ENCODE measurements around the gene NAALADL2. TPM values are rescaled to one million over a fixed set of nuclear protein-coding genes. Genes with fewer than 3 reads are reported as not detected.

The NAALADL2 gene
- total RNA-seq, 1 experiment from 2014 or later, result 12.8 TPM

GRCh38 chr3:174891524-174892203 is 32.5 kb downstream of the NAALADL2 start:
- no peaks in the 10 kb centered on the region for H3K36me3 ChIP-seq (ENCODE audit: low read depth)
- H3K9me3 ChIP-seq (ENCODE audit: insufficient read depth, low read depth), result peaks cover 16% of the 10 kb centered on the region; the same call in 1 of the 2 replicates
- no peaks in the 10 kb centered on the region for H3K27me3 ChIP-seq (ENCODE audit: insufficient read depth, low read depth)
- H3F3A ChIP-seq (ENCODE audit: insufficient read depth, low read depth), result no peaks in the 10 kb centered on the region
- ChIA-PET CTCF (no interaction called here), POLR2A (ENCODE audit: unreplicated experiment) (no interaction called here)
- no peaks in the 10 kb centered on the region for H3K79me2 ChIP-seq (ENCODE audit: low read depth)
- intact Hi-C loops (cut with micrococcal nuclease; ENCODE audit: unreplicated experiment), result no loop called here
- no peak overlapping the region for H2AFZ ChIP-seq
- TF ChIP-seq CTCF (conservative IDR thresholded peaks at IDR 0.05), result no peak
- DNase-seq, result no peak
- H3K9me2 ChIP-seq (ENCODE audit: insufficient read depth), result no peaks in the 10 kb centered on the region
- no peaks in the 10 kb centered on the region for H3K4me1 ChIP-seq (replicated peaks; ENCODE audit: insufficient read depth)
- no TSS peak for BruUV-seq (replicated peaks)
- no peak overlapping the region for H3K4me3 ChIP-seq
- no peak overlapping the region for H3K27ac ChIP-seq
- no peak overlapping the region for H3K4me2 ChIP-seq
- no peaks in the 10 kb centered on the region for H4K20me1 ChIP-seq (ENCODE audit: insufficient read depth)

DNA sequence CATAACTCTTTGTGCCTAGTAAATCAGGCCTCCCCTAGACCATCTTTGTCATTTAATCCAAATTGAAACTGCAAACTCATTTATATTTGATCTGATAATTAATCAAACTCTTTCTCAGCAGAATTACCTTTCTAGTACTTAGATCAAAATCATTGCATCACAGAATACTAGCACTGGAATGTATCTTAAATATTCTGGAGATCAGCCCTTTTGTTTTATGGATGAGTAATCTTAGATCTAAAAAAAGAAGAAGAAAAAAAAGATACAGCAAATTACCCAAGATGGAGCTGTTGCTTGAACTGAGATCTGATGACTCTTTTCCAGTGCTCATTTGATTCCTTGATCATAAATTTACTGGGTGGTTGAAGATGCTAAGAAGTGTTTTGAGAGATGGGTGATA is 47.9 kb downstream of the NAALADL2 start:
- H3K4me3 ChIP-seq, result no peak overlapping the region
- no peaks in the 10 kb centered on the region for H4K20me1 ChIP-seq (ENCODE audit: insufficient read depth)
- H3K4me2 ChIP-seq, result no peak overlapping the region
- H3K27ac ChIP-seq, result no peak overlapping the region
- intact Hi-C loops (cut with micrococcal nuclease; ENCODE audit: unreplicated experiment), result no loop called here
- no peaks in the 10 kb centered on the region; the same call in 1 of the 2 replicates for H3K9me2 ChIP-seq (ENCODE audit: insufficient read depth)
- no peaks in the 10 kb centered on the region for H3F3A ChIP-seq (ENCODE audit: insufficient read depth, low read depth)
- no peaks in the 10 kb centered on the region for H3K4me1 ChIP-seq (replicated peaks; ENCODE audit: insufficient read depth)
- no peaks in the 10 kb centered on the region for H3K9me3 ChIP-seq (ENCODE audit: insufficient read depth, low read depth)
- H3K36me3 ChIP-seq (ENCODE audit: low read depth), result no peaks in the 10 kb centered on the region
- POLR2A ChIA-PET (ENCODE audit: unreplicated experiment), result no interaction called here
- TF ChIP-seq CTCF (conservative IDR thresholded peaks at IDR 0.05) (no peak), EZH2 (IDR thresholded peaks at IDR 0.05; ENCODE audit: low read depth) (no peak)
- no peak overlapping the region for H2AFZ ChIP-seq
- no peaks in the 10 kb centered on the region for H3K27me3 ChIP-seq (ENCODE audit: insufficient read depth, low read depth)
- no peak for DNase-seq
- no TSS peak for BruUV-seq (replicated peaks)
- H3K79me2 ChIP-seq (ENCODE audit: low read depth), result no peaks in the 10 kb centered on the region
- CTCF ChIA-PET, result no interaction called here

- no peak overlapping the region for H3K4me2 ChIP-seq
- no peaks in the 10 kb centered on the region for H3K9me3 ChIP-seq (ENCODE audit: insufficient read depth, low read depth)
- no peak overlapping the region for H3K4me3 ChIP-seq
- H3K27me3 ChIP-seq (ENCODE audit: insufficient read depth, low read depth), result no peaks in the 10 kb centered on the region
- POLR2A ChIA-PET (ENCODE audit: unreplicated experiment), result no interaction called here
- H3K36me3 ChIP-seq (ENCODE audit: low read depth), result no peaks in the 10 kb centered on the region
- no peaks in the 10 kb centered on the region for H4K20me1 ChIP-seq (ENCODE audit: insufficient read depth)
- CTCF ChIA-PET, result interaction anchor here (0.6 kb wide), 1 partner anchor 92 kb away, joined by 3 read pairs; no protein-coding TSS in a partner anchor
- DNase-seq, result no peak
- no peak overlapping the region for H3K27ac ChIP-seq
- no peaks in the 10 kb centered on the region; the same call in 1 of the 2 replicates for H3K9me2 ChIP-seq (ENCODE audit: insufficient read depth)
- intact Hi-C loops (cut with micrococcal nuclease; ENCODE audit: unreplicated experiment), result no loop called here
- H2AFZ ChIP-seq, result no peak overlapping the region
- TF ChIP-seq CTCF (conservative IDR thresholded peaks at IDR 0.05) (no peak), EZH2 (IDR thresholded peaks at IDR 0.05; ENCODE audit: low read depth) (no peak)
- no peaks in the 10 kb centered on the region for H3K79me2 ChIP-seq (ENCODE audit: low read depth)
- BruUV-seq (replicated peaks), result no TSS peak
- no peaks in the 10 kb centered on the region for H3K4me1 ChIP-seq (replicated peaks; ENCODE audit: insufficient read depth)
- no peaks in the 10 kb centered on the region for H3F3A ChIP-seq (ENCODE audit: insufficient read depth, low read depth)
Measured at GRCh38 chr3:174907628-174908407, 48.7 kb downstream of the NAALADL2 start.
